ENCODE measurements around the gene NANS. TPM values are rescaled to one million over a fixed set of nuclear protein-coding genes. Genes with fewer than 3 reads are reported as not detected.

NANS gene
- total and polyA plus RNA-seq, 2 of the 8 experiments (the other 6 are each of a cell fraction or from before 2014, with no cell fraction given): 56.5 to 67.3 TPM

GRCh38 chr9:98020476-98021145, 35.9 kb upstream of the NANS start:
- Histone ChIP-seq H3K18ac (ENCODE audit: extremely low read depth, low read length) (no peak overlapping the region), H3K79me1 (ENCODE audit: low read depth, low read length) (no peaks in the 10 kb centered on the region), H4K5ac (ENCODE audit: insufficient read length, low read depth, low read length) (no peak overlapping the region), H2BK15ac (ENCODE audit: low read length) (no peak overlapping the region), H3K79me2 (ENCODE audit: control insufficient read depth in 1 of 2, insufficient read depth in 2 of 2, low read length in 2 of 2) (no peaks in the 10 kb centered on the region), H2BK20ac (ENCODE audit: low read length) (no peak overlapping the region), H2BK12ac (ENCODE audit: low read depth, low read length) (no peak overlapping the region), H3K56ac (replicated peaks; ENCODE audit: insufficient read length, low read depth, low read length) (no peak overlapping the region), H3K14ac (ENCODE audit: insufficient read length) (no peak overlapping the region), H2BK120ac (replicated peaks; ENCODE audit: low read depth, low read length) (no peak overlapping the region), H2AFZ (ENCODE audit: low read length) (no peak overlapping the region), H3K36me3 (ENCODE audit: control insufficient read depth in 2 of 4, insufficient read depth in 4 of 4, low read length in 3 of 4) (peaks cover 0 to 11% (median 4%) of the 10 kb centered on the region in 4 experiments; a peak in 2 of 8 replicates), H2BK5ac (ENCODE audit: low read depth, low read length) (no peak overlapping the region; the same call in 1 of the 2 replicates), H3K4ac (replicated peaks; ENCODE audit: insufficient read length, low read depth, low read length) (no peak overlapping the region), H3K9ac (replicated peaks in 1 of 4; ENCODE audit: extremely low read depth in 1 of 4, low read depth in 3 of 4, low read length in 3 of 4) (no peak overlapping the region), H3K23me2 (ENCODE audit: low read depth, low read length) (no peaks in the 10 kb centered on the region), H3K4me3 (ENCODE audit: extremely low read depth in 1 of 4, insufficient read depth in 2 of 4, low read depth in 3 of 4, low read length in 4 of 4) (no peak overlapping the region), H3K4me2 (ENCODE audit: insufficient read depth in 1 of 2, low read depth in 2 of 2, low read length in 2 of 2) (no peak overlapping the region), H3K27ac (ENCODE audit: low read depth, low read length) (no peak overlapping the region), H3K23ac (ENCODE audit: insufficient read length) (no peak overlapping the region), H4K8ac (ENCODE audit: extremely low read depth, insufficient read depth, low read length) (no peak overlapping the region), H4K20me1 (replicated peaks in 1 of 2; ENCODE audit: control insufficient read depth in 1 of 2, insufficient read depth in 2 of 2, low read length in 2 of 2) (peaks cover 0 to 5% of the 10 kb centered on the region in 2 experiments), H4K91ac (replicated peaks; ENCODE audit: insufficient read length, low read length) (no peak overlapping the region), H3K9me3 (ENCODE audit: insufficient read depth in 2 of 2, low read depth in 1 of 2, low read length in 1 of 2) (no peaks in the 10 kb centered on the region), H3K27me3 (replicated peaks in 1 of 4; ENCODE audit: control insufficient read depth in 3 of 4, extremely low read depth in 1 of 4, insufficient read depth in 3 of 4, low read length in 3 of 4) (no peaks in the 10 kb centered on the region), H2AK5ac (ENCODE audit: low read depth, low read length) (no peak overlapping the region), H3K4me1 (replicated peaks in 1 of 4; ENCODE audit: control insufficient read depth in 3 of 4, insufficient read depth in 4 of 4, low read length in 3 of 4) (no peaks in the 10 kb centered on the region)
- FAIRE-seq (no peak), DNase-seq (ENCODE audit: low read depth in 1 of 2, low spot score in 2 of 2) (no peak)
- POLR2A ChIA-PET (ENCODE audit: partially characterized antibody): interaction anchor here (1.2 kb wide), 2 partner anchors 9 to 27 kb away, joined by 3 to 4 read pairs; no protein-coding TSS in a partner anchor
- WGBS, 2 experiments (ENCODE audit: extremely low coverage in 1 of 2, insufficient coverage in 1 of 2, insufficient read length in 1 of 2, insufficient replicate concordance in 2 of 2, low coverage in 1 of 2, low lambda C conversion rate in 2 of 2, missing lambda C conversion rate in 1 of 2): 89% methylated on average over 8 of the region's 8 CpGs; no CpG with 5 or more reads in 1 of the 2 experiments
- CTCF ChIA-PET (ENCODE audit: partially characterized antibody): interaction anchor here (0.6 to 1.7 kb wide), 9 partner anchors 7 to 55 kb away, joined by 3 to 8 read pairs (median 3); no protein-coding TSS in a partner anchor
- TF ChIP-seq POLR2AphosphoS5 (IDR thresholded peaks at IDR 0.05; ENCODE audit: low read depth, low read length): no peak
- no peak for TF ChIP-seq CBX8 (IDR thresholded peaks at IDR 0.05; ENCODE audit: borderline replicate concordance, low read depth, low read length)
- TF ChIP-seq SP4 (IDR thresholded peaks at IDR 0.05; ENCODE audit: low read length): no peak
- TF ChIP-seq CBX5 (IDR thresholded peaks at IDR 0.05; ENCODE audit: low read depth, low read length): no peak
- no peak for TF ChIP-seq SRF (IDR thresholded peaks at IDR 0.05; ENCODE audit: low read depth, low read length)
- TF ChIP-seq TBP (IDR thresholded peaks at IDR 0.05; ENCODE audit: low read depth, low read length): no peak
- TF ChIP-seq NANOG (IDR thresholded peaks at IDR 0.05; ENCODE audit: insufficient read depth, low read depth, low read length, poor library complexity, severe bottlenecking): no peak
- TF ChIP-seq TAF1 (IDR thresholded peaks at IDR 0.05; ENCODE audit: low read depth, low read length): no peak
- no peak for TF ChIP-seq EP300 (IDR thresholded peaks at IDR 0.05; ENCODE audit: borderline replicate concordance in 1 of 2, low read depth in 2 of 2, low read length in 2 of 2)
- no peak for TF ChIP-seq JUN (IDR thresholded peaks at IDR 0.05; ENCODE audit: low read depth, low read length)
- no peak for TF ChIP-seq GABPA (IDR thresholded peaks at IDR 0.05; ENCODE audit: borderline replicate concordance, insufficient read depth, low read length)
- no peak for TF ChIP-seq HDAC2 (IDR thresholded peaks at IDR 0.05; ENCODE audit: borderline replicate concordance in 1 of 2, low read depth in 2 of 2, low read length in 2 of 2)
- TF ChIP-seq KDM1A (IDR thresholded peaks at IDR 0.05; ENCODE audit: borderline replicate concordance, low read length): no peak
